Measurements from ENCODE around the gene ITPR2. TPM values are rescaled to one million over a fixed set of nuclear protein-coding genes. Genes with fewer than 3 reads are reported as not detected.

ITPR2 gene
- total and polyA plus RNA-seq, 2 of the 13 experiments (the other 11 are each of a cell fraction or from before 2014, with no cell fraction given) = 31.9 to 81.9 TPM

DNA sequence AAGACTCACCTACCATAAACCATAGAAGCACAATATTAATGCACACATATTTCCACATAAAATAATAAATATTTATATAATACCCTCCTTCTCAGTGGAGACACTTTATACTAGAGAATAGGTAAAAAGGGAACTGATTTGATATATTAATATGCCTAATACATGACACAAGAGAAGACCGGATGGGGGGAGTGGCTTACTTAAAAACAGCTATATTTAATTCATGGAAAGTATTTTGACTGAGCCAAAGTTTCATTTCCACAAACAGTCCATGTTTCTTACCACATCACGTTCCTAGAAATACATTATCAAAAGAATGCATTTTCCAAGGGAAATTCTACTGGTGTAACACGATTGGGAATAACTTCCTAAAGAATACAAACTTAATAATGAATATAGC is 63.4 kb downstream of the ITPR2 start:
- no peaks in the 10 kb centered on the region for H3K27me3 ChIP-seq (ENCODE audit: control insufficient read depth in 1 of 2, insufficient read depth in 2 of 2, low read length in 2 of 2)
- peaks cover 2 to 9% of the 10 kb centered on the region in 2 experiments for H3K36me3 ChIP-seq (replicated peaks in 1 of 2; ENCODE audit: control insufficient read depth in 1 of 2, insufficient read depth in 2 of 2, low read length in 2 of 2)
- BruUV-seq (replicated peaks) = no TSS peak
- no peak for ATAC-seq
- peak overlapping the region in 1 of 3 experiments; percentile 9; a peak in 1 of 6 replicates for H3K4me3 ChIP-seq (replicated peaks in 1 of 3; ENCODE audit: insufficient read depth in 1 of 3, low read depth in 2 of 3, low read length in 3 of 3)
- POLR2A ChIA-PET = interaction anchor here (0.8 to 6.6 kb wide), 8 partner anchors 10 to 63 kb away, joined by 3 to 78 read pairs (median 4); partner anchors contain the start of gene ITPR2
- peak overlapping the region; percentile 88 for H3K27ac ChIP-seq (ENCODE audit: extremely low read length, insufficient read depth, low read length)
- H2AFZ ChIP-seq (ENCODE audit: low read length) = no peak overlapping the region
- 0 out of 2 replicates have a peak, but pooled peaks have one; percentile 11 for TF ChIP-seq ZBTB3 (CRISPR knock-in tag; IDR thresholded peaks at IDR 0.05; ENCODE audit: borderline replicate concordance, low read depth)
- TF ChIP-seq, protein P1, sequence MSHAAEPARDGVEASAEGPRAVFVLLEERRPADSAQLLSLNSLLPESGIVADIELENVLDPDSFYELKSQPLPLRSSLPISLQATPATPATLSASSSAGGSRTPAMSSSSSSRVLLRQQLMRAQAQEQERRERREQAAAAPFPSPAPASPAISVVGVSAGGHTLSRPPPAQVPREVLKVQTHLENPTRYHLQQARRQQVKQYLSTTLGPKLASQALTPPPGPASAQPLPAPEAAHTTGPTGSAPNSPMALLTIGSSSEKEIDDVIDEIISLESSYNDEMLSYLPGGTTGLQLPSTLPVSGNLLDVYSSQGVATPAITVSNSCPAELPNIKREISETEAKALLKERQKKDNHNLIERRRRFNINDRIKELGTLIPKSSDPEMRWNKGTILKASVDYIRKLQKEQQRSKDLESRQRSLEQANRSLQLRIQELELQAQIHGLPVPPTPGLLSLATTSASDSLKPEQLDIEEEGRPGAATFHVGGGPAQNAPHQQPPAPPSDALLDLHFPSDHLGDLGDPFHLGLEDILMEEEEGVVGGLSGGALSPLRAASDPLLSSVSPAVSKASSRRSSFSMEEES (CRISPR knock-in tag; IDR thresholded peaks at IDR 0.05) = no peak
- peak; percentile 59; the same call in 1 of the 2 replicates for TF ChIP-seq BCL6 (CRISPR knock-in tag; IDR thresholded peaks at IDR 0.05)
- TF ChIP-seq, protein P2, sequence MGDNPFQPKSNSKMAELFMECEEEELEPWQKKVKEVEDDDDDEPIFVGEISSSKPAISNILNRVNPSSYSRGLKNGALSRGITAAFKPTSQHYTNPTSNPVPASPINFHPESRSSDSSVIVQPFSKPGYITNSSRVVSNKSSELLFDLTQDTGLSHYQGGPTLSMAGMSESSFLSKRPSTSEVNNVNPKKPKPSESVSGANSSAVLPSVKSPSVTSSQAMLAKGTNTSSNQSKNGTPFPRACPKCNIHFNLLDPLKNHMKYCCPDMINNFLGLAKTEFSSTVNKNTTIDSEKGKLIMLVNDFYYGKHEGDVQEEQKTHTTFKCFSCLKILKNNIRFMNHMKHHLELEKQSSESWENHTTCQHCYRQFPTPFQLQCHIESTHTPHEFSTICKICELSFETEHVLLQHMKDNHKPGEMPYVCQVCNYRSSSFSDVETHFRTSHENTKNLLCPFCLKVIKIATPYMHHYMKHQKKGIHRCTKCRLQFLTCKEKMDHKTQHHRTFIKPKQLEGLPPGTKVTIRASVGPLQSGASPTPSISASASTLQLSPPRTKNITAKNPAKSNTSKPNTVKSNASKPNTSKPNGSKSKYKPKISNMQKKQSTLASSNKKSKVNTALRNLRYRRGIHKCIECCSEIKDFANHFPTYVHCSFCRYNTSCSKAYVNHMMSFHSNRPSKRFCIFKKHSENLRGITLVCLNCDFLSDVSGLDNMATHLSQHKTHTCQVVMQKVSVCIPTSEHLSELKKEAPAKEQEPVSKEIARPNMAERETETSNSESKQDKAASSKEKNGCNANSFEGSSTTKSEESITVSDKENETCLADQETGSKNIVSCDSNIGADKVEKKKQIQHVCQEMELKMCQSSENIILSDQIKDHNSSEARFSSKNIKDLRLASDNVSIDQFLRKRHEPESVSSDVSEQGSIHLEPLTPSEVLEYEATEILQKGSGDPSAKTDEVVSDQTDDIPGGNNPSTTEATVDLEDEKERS (CRISPR knock-in tag; IDR thresholded peaks at IDR 0.05) = 0 out of 2 replicates have a peak, but pooled peaks have one; percentile 11
- no peak for TF ChIP-seq RFX1 (IDR thresholded peaks at IDR 0.05)
- TF ChIP-seq ZNF761 (CRISPR knock-in tag; conservative IDR thresholded peaks at IDR 0.05) = 0 out of 2 replicates have a peak, but pooled peaks have one; percentile 6
- TF ChIP-seq MEIS2 (CRISPR knock-in tag; IDR thresholded peaks at IDR 0.05) = no peak
- TF ChIP-seq, protein P3, sequence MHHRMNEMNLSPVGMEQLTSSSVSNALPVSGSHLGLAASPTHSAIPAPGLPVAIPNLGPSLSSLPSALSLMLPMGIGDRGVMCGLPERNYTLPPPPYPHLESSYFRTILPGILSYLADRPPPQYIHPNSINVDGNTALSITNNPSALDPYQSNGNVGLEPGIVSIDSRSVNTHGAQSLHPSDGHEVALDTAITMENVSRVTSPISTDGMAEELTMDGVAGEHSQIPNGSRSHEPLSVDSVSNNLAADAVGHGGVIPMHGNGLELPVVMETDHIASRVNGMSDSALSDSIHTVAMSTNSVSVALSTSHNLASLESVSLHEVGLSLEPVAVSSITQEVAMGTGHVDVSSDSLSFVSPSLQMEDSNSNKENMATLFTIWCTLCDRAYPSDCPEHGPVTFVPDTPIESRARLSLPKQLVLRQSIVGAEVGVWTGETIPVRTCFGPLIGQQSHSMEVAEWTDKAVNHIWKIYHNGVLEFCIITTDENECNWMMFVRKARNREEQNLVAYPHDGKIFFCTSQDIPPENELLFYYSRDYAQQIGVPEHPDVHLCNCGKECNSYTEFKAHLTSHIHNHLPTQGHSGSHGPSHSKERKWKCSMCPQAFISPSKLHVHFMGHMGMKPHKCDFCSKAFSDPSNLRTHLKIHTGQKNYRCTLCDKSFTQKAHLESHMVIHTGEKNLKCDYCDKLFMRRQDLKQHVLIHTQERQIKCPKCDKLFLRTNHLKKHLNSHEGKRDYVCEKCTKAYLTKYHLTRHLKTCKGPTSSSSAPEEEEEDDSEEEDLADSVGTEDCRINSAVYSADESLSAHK (CRISPR knock-in tag; IDR thresholded peaks at IDR 0.05; ENCODE audit: borderline replicate concordance) = no peak
- no peaks in the 10 kb centered on the region for H3K9me3 ChIP-seq (ENCODE audit: low read length)
- no peak overlapping the region for H3K9ac ChIP-seq (ENCODE audit: insufficient read depth, low read depth, low read length)
- no peak for DNase-seq (ENCODE audit: low spot score)
- no peaks in the 10 kb centered on the region for H4K20me1 ChIP-seq (ENCODE audit: insufficient read depth, low read length)
- intact Hi-C loops (cut with micrococcal nuclease; ENCODE audit: unreplicated experiment) (loop anchor here (1.0 to 10.0 kb wide), 4 partner anchors 24 to 115 kb away; no protein-coding TSS in a partner anchor), in situ Hi-C loops (cut with HindIII; ENCODE audit: extremely low pct_ligation_motif_present, low pct_unique_long_range_greater_than_20kb) (no loop called here)
- peak overlapping the region; percentile 73 for H3K4me2 ChIP-seq (ENCODE audit: low read depth, low read length)
- CTCF ChIA-PET (ENCODE audit: low intra/inter-chr PET ratio, low total read pairs) = no interaction called here
- FAIRE-seq = no peak
- H3K79me2 ChIP-seq (ENCODE audit: insufficient read depth, low read length) = peaks cover 54% of the 10 kb centered on the region
- H3K4me1 ChIP-seq (ENCODE audit: insufficient read depth, low read length) = peaks cover 96% of the 10 kb centered on the region
- 27% methylated on average over 3 of the region's 3 CpGs for WGBS (ENCODE audit: low lambda C conversion rate)
